ENCODE results near the gene FSTL1.

The FSTL1 gene

GRCh38 chr3:120438216-120438615, 12.6 kb downstream of the FSTL1 start:
- no peak for DNase-seq

GRCh38 chr3:120437559-120437958, 13.2 kb downstream of the FSTL1 start:
- no peak for DNase-seq

GRCh38 chr3:120436523-120437050, 14.2 kb downstream of the FSTL1 start:
- no peak for DNase-seq

- no peak for DNase-seq
Measured at GRCh38 chr3:120435621-120436020, 15.2 kb downstream of the FSTL1 start.

GRCh38 chr3:120433662-120434331, 17.0 kb downstream of the FSTL1 start:
- no peak for DNase-seq

- no peak for DNase-seq
Measured at GRCh38 chr3:120432150-120432860, 18.5 kb downstream of the FSTL1 start.

- DNase-seq, result no peak
Measured at GRCh38 chr3:120429921-120430361, 20.9 kb downstream of the FSTL1 start.

- DNase-seq, result no peak
Measured at GRCh38 chr3:120428924-120429323, 21.9 kb downstream of the FSTL1 start.

GRCh38 chr3:120427201-120427600, 23.6 kb downstream of the FSTL1 start:
- DNase-seq, result no peak

- no peak for DNase-seq
Measured at GRCh38 chr3:120425572-120426250, 25.1 kb downstream of the FSTL1 start.

GRCh38 chr3:120424976-120425570, 25.7 kb downstream of the FSTL1 start:
- no peak for DNase-seq

GRCh38 chr3:120424506-120424905, 26.3 kb downstream of the FSTL1 start:
- DNase-seq, result no peak

GRCh38 chr3:120423432-120423831, 27.4 kb downstream of the FSTL1 start:
- DNase-seq, result no peak

- DNase-seq, result no peak
Measured at GRCh38 chr3:120421926-120422325, 28.9 kb downstream of the FSTL1 start.

GRCh38 chr3:120420928-120421551, 29.8 kb downstream of the FSTL1 start:
- DNase-seq, result no peak

- DNase-seq, result no peak
Measured at GRCh38 chr3:120420360-120420759, 30.4 kb downstream of the FSTL1 start.

GRCh38 chr3:120419797-120420196, 31.0 kb downstream of the FSTL1 start:
- no peak for DNase-seq

GRCh38 chr3:120418866-120419490, 31.8 kb downstream of the FSTL1 start:
- peak; percentile 50 for DNase-seq

GRCh38 chr3:120418446-120418845, 32.3 kb downstream of the FSTL1 start:
- DNase-seq, result no peak

- peak; percentile 98 for DNase-seq
Measured at GRCh38 chr3:120417272-120417911, 33.4 kb downstream of the FSTL1 start.

- no peak for DNase-seq
Measured at GRCh38 chr3:120416868-120417267, 33.9 kb downstream of the FSTL1 start.

GRCh38 chr3:120415756-120416155, 35.0 kb downstream of the FSTL1 start:
- no peak for DNase-seq

Data from MV-4-11 (cell line).